PC-3 (cell line): ENCODE measurements around the gene GPC2. TPM values are rescaled to one million over a fixed set of nuclear protein-coding genes. Genes with fewer than 3 reads are reported as not detected.
"Not testable (repeated sequence)": the region's sequence is repeated elsewhere in the genome, so short reads cannot be mapped to it uniquely, and the experiment has no call there.

Source experiments
- ATAC-seq: fragments of 200-7000 bp; cut with Tn5 transposase; 2 replicates; pipeline ENCODE4 v1.9.1; 2020; ENCODE audit warnings: mild to moderate bottlenecking, moderate library complexity
- BruUV-seq: library from RNA; stranded (reverse); fragments of 400-500 nt; replicated peaks from 2 replicates; lab custom pipeline; 2021; lab: Mats Ljungman, UMichigan
- CTCF ChIA-PET: fragments of 300-600 bp; sonication (Branson Sonifier 250); formaldehyde crosslinking; loops from one replicate; lab custom pipeline; 2022; ENCODE audit warnings: antibody characterized with exemption; lab: Charles Lee
- POLR2A ChIA-PET: fragments of 300-600 bp; sonication (Branson Sonifier 250); formaldehyde crosslinking; loops from one replicate; lab custom pipeline; 2022; ENCODE audit warnings: antibody characterized with exemption; ENCODE audit not compliant: unreplicated experiment; lab: Charles Lee
- DNase-seq: peaks from one replicate; pipeline ENCODE4 v3.0.0-alpha.2; 2015
- H2AFZ ChIP-seq: fragments of 300-600 bp; sonication (generic); 2 replicates; pipeline ENCODE4 v1.6.0; 2016; ENCODE audit warnings: antibody characterized with exemption, low read length
- H3F3A ChIP-seq: fragments of 300-600 bp; sonication (generic); one replicate; pipeline ENCODE4 v1.6.0; 2017; ENCODE audit warnings: antibody characterized with exemption, low read length, control low read depth, mild to moderate bottlenecking; ENCODE audit not compliant: unreplicated experiment
- H3K27ac ChIP-seq: fragments of 300-600 bp; sonication (generic); 2 replicates; pipeline ENCODE4 v1.5.1; 2016; ENCODE audit warnings: mild to moderate bottlenecking, low read length
- H3K27me3 ChIP-seq: fragments of 300-600 bp; sonication (generic); 2 replicates; pipeline ENCODE4 v1.6.1; 2016; ENCODE audit warnings: low read length, mixed read lengths
- H3K36me3 ChIP-seq: fragments of 300-600 bp; sonication (generic); 2 replicates; pipeline ENCODE4 v1.6.1; 2016; ENCODE audit warnings: low read depth, mixed run types, low read length, mixed read lengths
- H3K4me1 ChIP-seq: fragments of 300-600 bp; sonication (generic); 2 replicates; pipeline ENCODE4 v1.5.1; 2016; ENCODE audit warnings: low read length; ENCODE audit not compliant: insufficient read depth
- H3K4me2 ChIP-seq: fragments of 300-600 bp; sonication (generic); 2 replicates; pipeline ENCODE4 v1.6.0; 2016; ENCODE audit warnings: low read length
- H3K4me3 ChIP-seq: fragments of 300-600 bp; sonication (generic); 2 replicates; pipeline ENCODE4 v1.5.1; 2016; ENCODE audit warnings: mild to moderate bottlenecking, low read length, mixed read lengths
- H3K79me2 ChIP-seq: fragments of 300-600 bp; sonication (generic); 2 replicates; pipeline ENCODE4 v1.6.1; 2017; ENCODE audit warnings: low read length, mixed read lengths
- H3K9ac ChIP-seq: fragments of 300-600 bp; sonication (generic); 2 replicates; pipeline ENCODE4 v1.6.0; 2016; ENCODE audit warnings: mild to moderate bottlenecking, low read length
- H3K9me2 ChIP-seq: fragments of 300-600 bp; sonication (generic); replicated peaks from 2 replicates; pipeline ENCODE4 v1.6.1; 2016; ENCODE audit warnings: mixed run types, low read length, mixed read lengths
- H3K9me3 ChIP-seq: fragments of 300-600 bp; sonication (generic); 2 replicates; pipeline ENCODE4 v1.6.1; 2016; ENCODE audit warnings: low read length, mixed read lengths
- H4K20me1 ChIP-seq: fragments of 300-600 bp; sonication (generic); 2 replicates; pipeline ENCODE4 v1.6.1; 2016; ENCODE audit warnings: low read length, mixed read lengths
- EZH2 ChIP-seq: fragments of 300-600 bp; sonication (generic); IDR thresholded peaks from one replicate; pipeline ENCODE4 v1.6.1; 2017; ENCODE audit warnings: antibody characterized with exemption, mild to moderate bottlenecking, low read length; ENCODE audit not compliant: unreplicated experiment
- EZH2phosphoT487 ChIP-seq: fragments of 300-600 bp; sonication (generic); IDR thresholded peaks from 2 replicates; pipeline ENCODE4 v1.6.1; 2018; ENCODE audit warnings: mild to moderate bottlenecking, antibody characterized with exemption, low read length, borderline replicate concordance
- intact Hi-C: fragments of 100-400 bp; cut with micrococcal nuclease; formaldehyde crosslinking; loops from 2 replicates; pipeline ENCODE4 v1.9.0; 2023
- total RNA-seq: library from RNA; depleted of rRNA; stranded (reverse); fragments of >200 nt; gene quantifications from 2 replicates; pipeline ENCODE4 v1.2.3, GENCODE V29; 2014
- TF ChIP-seq, protein P1 (sequence below): fragments of 300-600 bp; sonication (generic); conservative IDR thresholded peaks from 2 replicates; pipeline ENCODE4 v1.5.1; 2017; ENCODE audit warnings: antibody characterized with exemption, low read depth, mild to moderate bottlenecking, low read length

GPC2 gene
- total RNA-seq, 1 experiment from 2014 or later: 1.6 TPM

DNA sequence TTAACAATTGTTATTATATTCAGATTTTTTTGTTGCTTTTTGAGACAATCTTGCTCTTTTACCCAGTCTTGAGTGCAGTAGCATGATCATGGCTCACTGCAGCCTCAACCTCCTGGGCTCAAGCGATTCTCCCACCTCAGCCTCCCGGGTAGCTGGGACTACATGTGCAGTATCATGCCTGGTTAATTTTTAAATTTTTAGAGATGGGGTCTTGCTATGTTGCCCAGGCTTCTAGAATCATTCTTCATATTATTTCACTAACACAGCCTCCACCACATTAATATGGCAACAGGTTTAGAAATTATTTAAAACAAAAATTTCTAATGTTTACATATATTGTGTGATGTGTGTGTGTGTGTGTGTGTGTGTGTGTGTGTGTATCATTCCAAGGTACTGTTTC, 29.9 kb downstream of the GPC2 start:
- no peak for ATAC-seq

GRCh38 chr7:100146350-100146749, 30.8 kb downstream of the GPC2 start:
- H3K9ac ChIP-seq, H4K20me1 ChIP-seq, H3K9me2 ChIP-seq, H3K36me3 ChIP-seq, BruUV-seq, H3K4me3 ChIP-seq, ATAC-seq, H3K27me3 ChIP-seq, H3F3A ChIP-seq, intact Hi-C loops, H3K9me3 ChIP-seq, CTCF ChIA-PET, POLR2A ChIA-PET, DNase-seq, H3K27ac ChIP-seq, H2AFZ ChIP-seq, H3K4me2 ChIP-seq: not testable (repeated sequence)
- peaks cover 14% of the 10 kb centered on the region; the same call in 1 of the 2 replicates for H3K4me1 ChIP-seq
- H3K79me2 ChIP-seq: peaks cover 20% of the 10 kb centered on the region

More for the DNA sequence above, 29.9 kb downstream of the GPC2 start:
- no peak for DNase-seq
- peaks cover 20% of the 10 kb centered on the region for H3K79me2 ChIP-seq
- peaks cover 14% of the 10 kb centered on the region; the same call in 1 of the 2 replicates for H3K4me1 ChIP-seq
- TF ChIP-seq EZH2phosphoT487 (no peak), EZH2 (no peak)
- TF ChIP-seq, protein P1, sequence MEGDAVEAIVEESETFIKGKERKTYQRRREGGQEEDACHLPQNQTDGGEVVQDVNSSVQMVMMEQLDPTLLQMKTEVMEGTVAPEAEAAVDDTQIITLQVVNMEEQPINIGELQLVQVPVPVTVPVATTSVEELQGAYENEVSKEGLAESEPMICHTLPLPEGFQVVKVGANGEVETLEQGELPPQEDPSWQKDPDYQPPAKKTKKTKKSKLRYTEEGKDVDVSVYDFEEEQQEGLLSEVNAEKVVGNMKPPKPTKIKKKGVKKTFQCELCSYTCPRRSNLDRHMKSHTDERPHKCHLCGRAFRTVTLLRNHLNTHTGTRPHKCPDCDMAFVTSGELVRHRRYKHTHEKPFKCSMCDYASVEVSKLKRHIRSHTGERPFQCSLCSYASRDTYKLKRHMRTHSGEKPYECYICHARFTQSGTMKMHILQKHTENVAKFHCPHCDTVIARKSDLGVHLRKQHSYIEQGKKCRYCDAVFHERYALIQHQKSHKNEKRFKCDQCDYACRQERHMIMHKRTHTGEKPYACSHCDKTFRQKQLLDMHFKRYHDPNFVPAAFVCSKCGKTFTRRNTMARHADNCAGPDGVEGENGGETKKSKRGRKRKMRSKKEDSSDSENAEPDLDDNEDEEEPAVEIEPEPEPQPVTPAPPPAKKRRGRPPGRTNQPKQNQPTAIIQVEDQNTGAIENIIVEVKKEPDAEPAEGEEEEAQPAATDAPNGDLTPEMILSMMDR: no peak
- no peak overlapping the region for H3K4me2 ChIP-seq
- H4K20me1 ChIP-seq: no peaks in the 10 kb centered on the region
- no peaks in the 10 kb centered on the region for H3K9me2 ChIP-seq
- H3K9ac ChIP-seq: no peak overlapping the region
- POLR2A ChIA-PET: no interaction called here
- H2AFZ ChIP-seq: no peak overlapping the region
- no peaks in the 10 kb centered on the region for H3K36me3 ChIP-seq
- no peaks in the 10 kb centered on the region for H3K27me3 ChIP-seq
- intact Hi-C loops: no loop called here
- no peak overlapping the region for H3K27ac ChIP-seq
- H3F3A ChIP-seq: no peaks in the 10 kb centered on the region
- BruUV-seq: no TSS peak
- CTCF ChIA-PET: no interaction called here
- no peaks in the 10 kb centered on the region for H3K9me3 ChIP-seq
- no peak overlapping the region for H3K4me3 ChIP-seq

GRCh38 chr7:100142461-100142860, 34.7 kb downstream of the GPC2 start:
- Histone ChIP-seq H3F3A (no peaks in the 10 kb centered on the region), H3K36me3 (no peaks in the 10 kb centered on the region), H3K4me2 (no peak overlapping the region), H2AFZ (no peak overlapping the region), H3K4me1 (no peaks in the 10 kb centered on the region), H4K20me1 (no peaks in the 10 kb centered on the region), H3K9me3 (no peaks in the 10 kb centered on the region), H3K9ac (no peak overlapping the region), H3K27ac (no peak overlapping the region), H3K79me2 (no peaks in the 10 kb centered on the region), H3K27me3 (no peaks in the 10 kb centered on the region), H3K9me2 (no peaks in the 10 kb centered on the region), H3K4me3 (no peak overlapping the region)
- TF ChIP-seq EZH2 (no peak), EZH2phosphoT487 (no peak)
- TF ChIP-seq, protein P1: no peak
- DNase-seq: no peak
- BruUV-seq: no TSS peak
- ChIA-PET CTCF (no interaction called here), POLR2A (no interaction called here)
- intact Hi-C loops: no loop called here
- ATAC-seq: no peak
